GM12891 (cell line): ENCODE results near the gene COL7A1.

ENCODE experiments used
- POLR2A ChIP-seq: IDR thresholded peaks from 2 replicates; pipeline ENCODE4 v1.6.1; 2011; ENCODE audit warnings: low read depth, low read length, control low read depth
- POLR2AphosphoS5 ChIP-seq: IDR thresholded peaks from 2 replicates; pipeline ENCODE4 v1.6.1; 2011; ENCODE audit warnings: low read depth, low read length, control low read depth
- POU2F2 ChIP-seq: IDR thresholded peaks from 2 replicates; pipeline ENCODE4 v1.6.1; 2011; ENCODE audit warnings: low read depth, mild to moderate bottlenecking, control low read depth, low read length, moderate library complexity
- TAF1 ChIP-seq: IDR thresholded peaks from 2 replicates; pipeline ENCODE4 v1.6.1; 2011; ENCODE audit warnings: low read depth, low read length, control low read depth

GRCh38 chr3:48585411-48585810 is 9.7 kb downstream of the COL7A1 start:
- TF ChIP-seq POLR2A (no peak), POLR2AphosphoS5 (no peak), TAF1 (no peak), POU2F2 (no peak)
